H1 (cell line): ENCODE measurements around the gene ZNRF3. TPM values are rescaled to one million over a fixed set of nuclear protein-coding genes. Genes with fewer than 3 reads are reported as not detected.

Experiments used
- BCL11A ChIP-seq, 2 experiments: IDR thresholded peaks; one replicate each; pipeline ENCODE4 v1.6.1; 2011; ENCODE audit warnings: low read depth in 2 of 2, low read length in 2 of 2, mild to moderate bottlenecking in 2 of 2
- FOSL1 ChIP-seq: IDR thresholded peaks from 2 replicates; pipeline ENCODE4 v1.6.1; 2011; ENCODE audit warnings: mild to moderate bottlenecking, low read depth, low read length, moderate library complexity; ENCODE audit not compliant: insufficient read depth
- KDM4A ChIP-seq: IDR thresholded peaks from one replicate; pipeline ENCODE4 v1.7.1; 2012; ENCODE audit warnings: low read depth, mild to moderate bottlenecking, moderate library complexity, low read length, inconsistent platforms; ENCODE audit not compliant: severe bottlenecking
- RFX5 ChIP-seq: IDR thresholded peaks from 2 replicates; pipeline ENCODE4 v1.6.1; 2011; ENCODE audit warnings: low read depth, low read length, improper control_type of control experiment, borderline replicate concordance
- SIN3A ChIP-seq, 2 experiments: IDR thresholded peaks in 1 of 2; conservative IDR thresholded peaks in 1 of 2; 2 replicates each; pipeline ENCODE4 v1.6.1; 2011 to 2012; ENCODE audit warnings: low read length in 2 of 2, improper control_type of control experiment in 1 of 2, low read depth in 1 of 2, mild to moderate bottlenecking in 1 of 2
- SP2 ChIP-seq: IDR thresholded peaks from 2 replicates; pipeline ENCODE4 v1.6.1; 2012; ENCODE audit warnings: mild to moderate bottlenecking, low read length, inconsistent platforms
- SP4 ChIP-seq: IDR thresholded peaks from 2 replicates; pipeline ENCODE4 v1.6.1; 2012; ENCODE audit warnings: low read length, inconsistent platforms
- polyA plus RNA-seq, 7 experiments: library from polyadenylated mRNA; depleted of rRNA in 3 of 7; stranded (reverse) in 5 of 7; unstranded in 2 of 7; fragments of >200 nt in 5 of 7; fragments of 200-250 nt in 2 of 7; gene quantifications; 1 replicate in 5 of 7; 2 replicates in 1 of 7; 4 replicates in 1 of 7; pipeline versions ENCODE4 v1.2.1 to v1.2.3, GENCODE V29; 2011 to 2013; ENCODE audit warnings: missing spikeins in 2 of 7, mixed read lengths in 2 of 7
- total RNA-seq: library from RNA; stranded (reverse); fragmentation: NEBNext Ultra II Directional; extraction: Animal tissue kit (Norgen Biotek cat#: 25700); gene quantifications from 2 replicates; pipeline ENCODE4 v1.2.1, GENCODE V29; 2021
- TF ChIP-seq, protein P1 (sequence below): fragments of 300-600 bp; sonication (generic); IDR thresholded peaks from 2 replicates; pipeline ENCODE4 v1.7.1; 2012; ENCODE audit warnings: low read length, moderate library complexity, mild to moderate bottlenecking, inconsistent platforms; ENCODE audit not compliant: insufficient replicate concordance
- TF ChIP-seq, protein P2 (sequence below): IDR thresholded peaks from 2 replicates; pipeline ENCODE4 v1.6.1; 2011; ENCODE audit warnings: low read depth, mild to moderate bottlenecking, low read length; ENCODE audit not compliant: insufficient read depth

Gene ZNRF3
- total and polyA plus RNA-seq, 2 of the 8 experiments (the other 6 are each of a cell fraction or from before 2014, with no cell fraction given): 14.1 to 21.7 TPM

- TF ChIP-seq, protein P1, sequence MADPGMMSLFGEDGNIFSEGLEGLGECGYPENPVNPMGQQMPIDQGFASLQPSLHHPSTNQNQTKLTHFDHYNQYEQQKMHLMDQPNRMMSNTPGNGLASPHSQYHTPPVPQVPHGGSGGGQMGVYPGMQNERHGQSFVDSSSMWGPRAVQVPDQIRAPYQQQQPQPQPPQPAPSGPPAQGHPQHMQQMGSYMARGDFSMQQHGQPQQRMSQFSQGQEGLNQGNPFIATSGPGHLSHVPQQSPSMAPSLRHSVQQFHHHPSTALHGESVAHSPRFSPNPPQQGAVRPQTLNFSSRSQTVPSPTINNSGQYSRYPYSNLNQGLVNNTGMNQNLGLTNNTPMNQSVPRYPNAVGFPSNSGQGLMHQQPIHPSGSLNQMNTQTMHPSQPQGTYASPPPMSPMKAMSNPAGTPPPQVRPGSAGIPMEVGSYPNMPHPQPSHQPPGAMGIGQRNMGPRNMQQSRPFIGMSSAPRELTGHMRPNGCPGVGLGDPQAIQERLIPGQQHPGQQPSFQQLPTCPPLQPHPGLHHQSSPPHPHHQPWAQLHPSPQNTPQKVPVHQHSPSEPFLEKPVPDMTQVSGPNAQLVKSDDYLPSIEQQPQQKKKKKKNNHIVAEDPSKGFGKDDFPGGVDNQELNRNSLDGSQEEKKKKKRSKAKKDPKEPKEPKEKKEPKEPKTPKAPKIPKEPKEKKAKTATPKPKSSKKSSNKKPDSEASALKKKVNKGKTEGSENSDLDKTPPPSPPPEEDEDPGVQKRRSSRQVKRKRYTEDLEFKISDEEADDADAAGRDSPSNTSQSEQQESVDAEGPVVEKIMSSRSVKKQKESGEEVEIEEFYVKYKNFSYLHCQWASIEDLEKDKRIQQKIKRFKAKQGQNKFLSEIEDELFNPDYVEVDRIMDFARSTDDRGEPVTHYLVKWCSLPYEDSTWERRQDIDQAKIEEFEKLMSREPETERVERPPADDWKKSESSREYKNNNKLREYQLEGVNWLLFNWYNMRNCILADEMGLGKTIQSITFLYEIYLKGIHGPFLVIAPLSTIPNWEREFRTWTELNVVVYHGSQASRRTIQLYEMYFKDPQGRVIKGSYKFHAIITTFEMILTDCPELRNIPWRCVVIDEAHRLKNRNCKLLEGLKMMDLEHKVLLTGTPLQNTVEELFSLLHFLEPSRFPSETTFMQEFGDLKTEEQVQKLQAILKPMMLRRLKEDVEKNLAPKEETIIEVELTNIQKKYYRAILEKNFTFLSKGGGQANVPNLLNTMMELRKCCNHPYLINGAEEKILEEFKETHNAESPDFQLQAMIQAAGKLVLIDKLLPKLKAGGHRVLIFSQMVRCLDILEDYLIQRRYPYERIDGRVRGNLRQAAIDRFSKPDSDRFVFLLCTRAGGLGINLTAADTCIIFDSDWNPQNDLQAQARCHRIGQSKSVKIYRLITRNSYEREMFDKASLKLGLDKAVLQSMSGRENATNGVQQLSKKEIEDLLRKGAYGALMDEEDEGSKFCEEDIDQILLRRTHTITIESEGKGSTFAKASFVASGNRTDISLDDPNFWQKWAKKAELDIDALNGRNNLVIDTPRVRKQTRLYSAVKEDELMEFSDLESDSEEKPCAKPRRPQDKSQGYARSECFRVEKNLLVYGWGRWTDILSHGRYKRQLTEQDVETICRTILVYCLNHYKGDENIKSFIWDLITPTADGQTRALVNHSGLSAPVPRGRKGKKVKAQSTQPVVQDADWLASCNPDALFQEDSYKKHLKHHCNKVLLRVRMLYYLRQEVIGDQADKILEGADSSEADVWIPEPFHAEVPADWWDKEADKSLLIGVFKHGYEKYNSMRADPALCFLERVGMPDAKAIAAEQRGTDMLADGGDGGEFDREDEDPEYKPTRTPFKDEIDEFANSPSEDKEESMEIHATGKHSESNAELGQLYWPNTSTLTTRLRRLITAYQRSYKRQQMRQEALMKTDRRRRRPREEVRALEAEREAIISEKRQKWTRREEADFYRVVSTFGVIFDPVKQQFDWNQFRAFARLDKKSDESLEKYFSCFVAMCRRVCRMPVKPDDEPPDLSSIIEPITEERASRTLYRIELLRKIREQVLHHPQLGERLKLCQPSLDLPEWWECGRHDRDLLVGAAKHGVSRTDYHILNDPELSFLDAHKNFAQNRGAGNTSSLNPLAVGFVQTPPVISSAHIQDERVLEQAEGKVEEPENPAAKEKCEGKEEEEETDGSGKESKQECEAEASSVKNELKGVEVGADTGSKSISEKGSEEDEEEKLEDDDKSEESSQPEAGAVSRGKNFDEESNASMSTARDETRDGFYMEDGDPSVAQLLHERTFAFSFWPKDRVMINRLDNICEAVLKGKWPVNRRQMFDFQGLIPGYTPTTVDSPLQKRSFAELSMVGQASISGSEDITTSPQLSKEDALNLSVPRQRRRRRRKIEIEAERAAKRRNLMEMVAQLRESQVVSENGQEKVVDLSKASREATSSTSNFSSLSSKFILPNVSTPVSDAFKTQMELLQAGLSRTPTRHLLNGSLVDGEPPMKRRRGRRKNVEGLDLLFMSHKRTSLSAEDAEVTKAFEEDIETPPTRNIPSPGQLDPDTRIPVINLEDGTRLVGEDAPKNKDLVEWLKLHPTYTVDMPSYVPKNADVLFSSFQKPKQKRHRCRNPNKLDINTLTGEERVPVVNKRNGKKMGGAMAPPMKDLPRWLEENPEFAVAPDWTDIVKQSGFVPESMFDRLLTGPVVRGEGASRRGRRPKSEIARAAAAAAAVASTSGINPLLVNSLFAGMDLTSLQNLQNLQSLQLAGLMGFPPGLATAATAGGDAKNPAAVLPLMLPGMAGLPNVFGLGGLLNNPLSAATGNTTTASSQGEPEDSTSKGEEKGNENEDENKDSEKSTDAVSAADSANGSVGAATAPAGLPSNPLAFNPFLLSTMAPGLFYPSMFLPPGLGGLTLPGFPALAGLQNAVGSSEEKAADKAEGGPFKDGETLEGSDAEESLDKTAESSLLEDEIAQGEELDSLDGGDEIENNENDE: no peak
- TF ChIP-seq KDM4A (no peak), BCL11A (IDR thresholded peaks at IDR 0.05; ENCODE audit: low read depth in 2 of 2, low read length in 2 of 2) (no peak), SP4 (no peak), SIN3A (conservative IDR thresholded peaks at IDR 0.05 in 1 of 2, IDR thresholded peaks at IDR 0.05 in 1 of 2; ENCODE audit: low read depth in 1 of 2, low read length in 2 of 2) (no peak), FOSL1 (no peak), SP2 (no peak), RFX5 (no peak)
- TF ChIP-seq, protein P2, sequence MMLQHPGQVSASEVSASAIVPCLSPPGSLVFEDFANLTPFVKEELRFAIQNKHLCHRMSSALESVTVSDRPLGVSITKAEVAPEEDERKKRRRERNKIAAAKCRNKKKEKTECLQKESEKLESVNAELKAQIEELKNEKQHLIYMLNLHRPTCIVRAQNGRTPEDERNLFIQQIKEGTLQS: no peak
These were observed 21.0 kb downstream of the ZNRF3 start (continued) for GRCh38 chr22:28904211-28904896.
